Neural cell (in vitro differentiated cells): ENCODE results near the gene GABRB1.

Source experiments
- CTCF ChIP-seq: fragments of 450-650 bp; IDR thresholded peaks from 2 replicates; pipeline ENCODE4 v1.5.1; 2014; ENCODE audit warnings: antibody characterized with exemption, mild to moderate bottlenecking, moderate library complexity; ENCODE audit not compliant: poor library complexity, severe bottlenecking
- EZH2 ChIP-seq: fragments of 200-600, 300-800 bp; shearing (Covaris generic), sonication (generic); IDR thresholded peaks from 2 replicates; pipeline ENCODE4 v1.6.1; 2014; ENCODE audit warnings: antibody characterized with exemption, low read length, borderline replicate concordance, mild to moderate bottlenecking; ENCODE audit not compliant: insufficient read depth, poor library complexity, severe bottlenecking
- REST ChIP-seq: IDR thresholded peaks from 2 replicates; pipeline ENCODE4 v1.6.1; 2012; ENCODE audit warnings: borderline replicate concordance

- TF ChIP-seq EZH2 (no peak), CTCF (no peak), REST (no peak)
Measured at GRCh38 chr4:47473141-47473750, 441.9 kb downstream of the GABRB1 start.
